ENCODE measurements around the gene DAP3.
"Not testable (repeated sequence)": the region's sequence is repeated elsewhere in the genome, so short reads cannot be mapped to it uniquely, and the experiment has no call there.

Gene DAP3

DNA sequence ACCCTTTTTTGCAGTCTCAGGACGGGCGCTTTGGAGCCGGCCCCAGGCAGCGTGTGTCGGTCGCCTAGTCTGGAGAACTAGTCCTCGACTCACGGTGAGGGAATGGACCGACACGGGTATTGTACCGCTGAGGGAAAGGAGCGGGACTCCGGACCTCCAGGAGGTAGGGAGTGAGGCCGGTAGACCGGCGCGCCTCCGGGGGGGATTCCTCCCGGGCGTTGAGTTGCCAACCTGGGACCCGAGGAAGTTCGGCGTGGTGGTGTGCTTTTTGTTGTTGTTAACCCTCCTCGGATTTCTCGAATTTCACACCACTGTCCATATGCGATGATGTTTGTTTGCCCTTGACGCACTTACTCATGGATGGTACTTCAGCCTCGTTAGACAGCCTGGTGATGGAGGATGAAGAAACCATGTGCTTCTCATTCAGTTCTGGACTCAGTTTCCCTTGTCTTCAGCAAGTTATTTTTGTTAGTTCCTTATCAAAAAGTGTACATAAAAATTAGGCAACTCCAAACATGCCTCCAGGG lies at the start of gene DAP3:
TSS of gene DAP3 (plus strand) at position 11 of the 527 bp plus-strand sequence. CDS start 20,689 bp downstream, outside the sequence.
- DNase-seq, result not testable (repeated sequence)

DNA sequence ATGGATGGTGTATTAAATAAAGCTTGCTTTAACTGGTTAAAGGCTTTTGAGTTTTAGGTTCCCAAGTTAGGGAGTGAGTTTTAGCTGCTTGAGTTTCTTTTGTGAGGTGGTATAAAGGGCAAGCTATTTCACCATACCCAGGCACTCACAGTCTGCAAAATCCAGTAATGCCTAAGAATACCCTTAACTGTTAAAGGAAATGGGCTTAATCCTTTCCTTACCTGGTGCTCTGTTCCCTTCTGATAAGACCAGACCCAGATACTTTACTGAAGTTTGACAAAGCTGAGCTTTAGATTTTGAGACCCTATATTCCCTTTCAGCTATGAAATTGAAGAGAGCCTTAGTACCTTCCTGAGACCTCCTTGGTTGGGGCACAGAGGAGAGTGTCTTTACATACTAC lies 48.5 kb upstream of the DAP3 start:
- DNase-seq, result no peak

DNA sequence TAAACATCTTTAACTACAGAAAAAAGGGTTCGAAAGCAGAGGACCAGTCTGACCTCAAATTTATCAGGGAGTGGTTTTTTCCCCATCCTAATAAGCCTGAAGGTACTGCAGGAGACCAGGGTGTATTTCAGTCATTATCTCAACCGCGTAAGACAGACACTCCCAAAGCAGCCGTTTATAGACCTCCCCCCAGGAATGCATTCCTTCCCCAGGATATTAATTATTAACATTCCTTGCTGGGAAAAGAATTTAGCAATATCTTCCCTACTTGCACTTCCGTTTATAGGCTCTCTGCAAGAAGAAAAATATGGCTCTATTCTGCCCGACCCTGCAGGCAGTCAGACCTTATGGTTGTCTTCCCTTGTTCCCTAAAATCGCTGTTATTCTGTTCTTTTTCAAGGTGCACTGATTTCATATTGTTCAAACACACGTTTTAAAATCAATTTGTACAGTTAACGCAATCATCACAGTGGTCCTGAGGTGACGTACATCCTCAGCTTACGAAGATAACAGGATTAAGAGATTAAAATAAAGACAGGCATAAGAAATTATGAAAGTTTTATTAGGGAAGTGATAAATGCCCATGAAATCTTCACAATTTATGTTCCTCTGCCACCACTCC lies 46.2 kb upstream of the DAP3 start:
- DNase-seq, result not testable (repeated sequence)

DNA sequence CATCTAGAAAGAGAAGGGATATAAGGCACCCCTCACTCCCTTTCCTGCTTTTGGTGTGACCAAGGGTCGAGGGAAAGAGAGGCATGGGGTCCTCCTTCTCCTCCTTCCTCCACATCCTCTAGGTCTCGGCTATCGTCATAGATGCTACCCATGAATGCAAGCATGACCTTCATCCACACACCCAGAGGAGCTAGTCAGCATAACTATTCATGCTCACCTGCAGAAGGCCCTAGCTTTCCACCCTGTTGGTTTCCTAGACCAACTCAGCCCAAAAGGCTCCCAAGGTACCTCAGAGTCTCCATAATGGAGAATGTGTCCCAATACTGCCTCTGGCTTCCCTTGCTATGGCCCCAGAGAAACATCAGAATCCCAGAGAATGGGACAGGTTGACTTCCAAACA lies 45.7 kb upstream of the DAP3 start:
- DNase-seq, result no peak

DNA sequence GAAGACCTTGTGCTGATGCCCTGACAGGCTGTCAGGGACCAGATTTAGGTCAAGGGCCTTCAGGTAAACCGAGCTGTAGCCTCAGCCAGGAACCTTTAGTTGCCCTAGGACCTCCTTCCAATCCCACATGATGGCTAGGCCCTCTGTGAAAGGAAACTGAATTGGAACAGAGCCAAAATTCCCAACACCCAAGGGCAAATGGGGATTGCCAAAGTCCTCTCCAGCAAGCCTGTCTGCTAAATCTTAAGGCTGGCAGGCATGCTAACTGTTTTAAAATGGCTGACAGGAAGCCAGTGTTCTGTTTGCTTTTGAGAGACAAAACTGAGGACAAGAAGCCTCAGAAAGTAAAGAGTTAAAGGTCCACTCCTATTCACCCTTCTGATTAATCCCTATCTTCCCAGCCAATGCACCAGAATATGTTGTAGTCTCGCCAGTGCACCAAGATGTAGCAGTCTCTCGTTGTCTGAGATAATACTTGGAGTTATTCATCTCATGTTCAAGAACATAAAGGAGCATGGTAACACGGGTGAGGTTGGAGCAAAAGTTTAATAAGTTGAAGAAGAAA lies 43.8 kb upstream of the DAP3 start:
- no peak for DNase-seq

DNA sequence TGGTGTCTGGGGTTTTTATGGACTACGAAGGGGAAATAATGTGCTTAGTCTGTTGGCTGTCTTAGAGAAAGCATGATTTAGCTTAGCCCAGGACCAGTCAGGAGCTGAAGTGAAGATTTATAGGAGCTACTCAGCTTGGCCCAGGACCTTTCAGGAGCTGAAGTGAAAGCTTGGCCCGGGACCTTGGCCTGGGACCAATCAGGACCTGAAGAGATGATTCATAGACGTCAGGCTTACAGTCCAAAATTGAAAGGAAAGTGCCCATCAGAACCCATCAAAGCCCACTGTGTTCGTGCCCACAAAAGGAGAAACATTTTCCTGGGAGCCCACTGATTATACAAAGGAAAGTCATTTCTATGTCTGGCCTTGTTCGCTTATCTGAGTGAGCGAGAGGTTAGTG lies 43.2 kb upstream of the DAP3 start:
- DNase-seq, result no peak

DNA sequence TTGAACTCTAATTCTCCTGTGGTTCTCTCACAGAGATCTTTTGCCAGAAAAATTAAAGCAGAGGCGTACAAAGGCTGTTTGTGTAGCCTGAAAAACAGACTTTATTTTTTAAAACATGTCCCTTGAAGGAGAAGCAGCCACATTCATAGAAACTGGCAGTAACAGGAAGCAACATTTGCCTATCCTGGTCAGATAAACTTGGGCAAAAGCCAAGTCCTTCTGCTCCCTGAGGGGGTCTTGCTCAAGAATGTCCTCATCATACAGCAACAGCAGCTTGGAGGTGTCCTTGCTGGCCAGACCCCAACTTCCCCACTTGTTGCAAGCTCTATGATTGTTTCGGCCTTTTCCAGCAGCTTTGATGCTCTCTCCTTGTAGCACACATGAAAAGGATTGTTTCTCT lies 42.6 kb upstream of the DAP3 start:
- DNase-seq, result no peak

DNA sequence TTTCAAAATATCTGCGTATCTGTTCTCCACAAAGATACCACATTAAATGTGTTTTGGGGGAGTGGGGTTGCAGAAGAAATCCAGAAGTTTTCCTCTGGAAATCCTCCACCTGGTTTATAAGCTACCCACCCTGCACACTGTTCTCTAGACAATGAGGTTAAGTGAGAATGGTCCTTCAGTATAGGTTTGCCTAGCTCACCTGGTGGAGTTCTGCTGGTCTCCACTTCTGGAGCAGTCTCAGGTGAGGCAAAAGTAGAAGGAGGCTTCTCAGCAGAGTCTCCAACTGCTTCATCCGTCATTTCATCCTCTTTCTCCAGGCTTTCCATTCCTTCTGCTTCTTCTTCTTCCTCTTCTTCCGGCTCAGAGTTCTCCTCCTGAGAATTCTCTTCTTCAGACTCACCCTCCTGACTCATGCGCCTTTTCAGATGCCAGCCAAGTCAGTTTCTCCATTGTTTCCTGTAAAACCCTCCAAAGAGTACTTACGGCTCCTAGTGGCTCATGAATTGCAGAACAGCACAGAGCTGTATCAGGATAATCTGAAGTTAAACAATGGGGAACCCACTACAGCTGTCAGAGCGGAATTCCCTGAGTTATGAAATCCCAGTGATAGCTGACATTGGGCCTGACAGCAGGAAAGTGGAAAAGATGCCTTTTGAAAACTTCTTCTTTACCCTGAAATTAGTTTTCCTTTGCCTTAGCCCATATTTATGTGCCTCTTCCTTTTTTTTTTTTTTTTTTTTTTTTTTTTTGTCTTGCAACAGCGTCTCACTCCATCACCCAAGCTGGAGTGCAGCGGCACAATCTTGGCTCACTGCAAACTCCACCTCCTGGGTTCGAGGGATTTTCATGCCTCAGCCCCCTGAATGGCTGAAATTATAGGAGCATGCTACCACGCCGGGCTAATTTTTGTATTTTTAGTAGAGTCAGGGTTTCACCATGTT lies 40.4 kb upstream of the DAP3 start:
- no peak for DNase-seq

DNA sequence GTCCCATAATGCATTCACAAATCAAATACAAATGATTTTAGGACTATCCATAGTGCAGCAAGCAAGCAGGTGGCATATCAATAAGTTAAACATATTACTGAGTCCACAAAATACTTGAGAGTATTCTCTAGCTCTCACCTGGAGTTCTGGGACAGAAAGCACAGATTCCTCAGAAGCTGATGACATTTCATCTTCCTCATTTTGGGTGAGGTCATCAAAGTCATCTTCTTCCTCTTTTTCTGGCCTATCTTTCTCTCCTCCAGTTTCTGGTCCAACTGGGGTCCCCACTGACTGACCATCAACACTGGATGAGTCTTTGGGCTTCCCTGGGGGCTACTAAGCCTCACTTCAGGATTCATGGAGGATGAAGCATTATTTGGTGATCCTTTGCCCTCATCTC lies 39.2 kb upstream of the DAP3 start:
- no peak for DNase-seq

DNA sequence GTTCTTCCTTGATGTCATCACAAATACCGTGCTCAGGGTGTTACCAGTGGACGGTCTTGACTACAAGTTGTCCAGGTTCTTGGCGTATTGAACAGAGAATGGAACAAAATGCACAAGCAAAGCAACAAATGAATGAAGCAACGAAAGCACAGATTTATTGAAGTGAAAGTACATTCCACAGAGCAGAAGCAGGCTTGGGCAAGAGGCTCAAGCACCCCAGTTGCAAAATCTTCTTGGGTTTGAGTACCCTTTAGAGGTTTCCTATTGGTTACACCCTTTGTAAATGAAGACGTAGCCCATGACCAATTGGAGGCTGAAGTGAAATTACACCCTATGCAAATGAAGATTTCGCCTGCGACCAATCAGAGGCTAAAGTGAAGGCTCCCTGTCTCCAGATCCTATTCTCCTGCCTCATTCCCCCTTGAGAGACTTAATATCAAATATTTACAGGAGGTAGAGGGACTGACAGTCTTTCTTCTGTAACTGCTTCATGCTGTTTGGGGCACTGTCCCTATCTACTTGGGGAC lies 38.6 kb upstream of the DAP3 start:
- DNase-seq, result no peak

DNA sequence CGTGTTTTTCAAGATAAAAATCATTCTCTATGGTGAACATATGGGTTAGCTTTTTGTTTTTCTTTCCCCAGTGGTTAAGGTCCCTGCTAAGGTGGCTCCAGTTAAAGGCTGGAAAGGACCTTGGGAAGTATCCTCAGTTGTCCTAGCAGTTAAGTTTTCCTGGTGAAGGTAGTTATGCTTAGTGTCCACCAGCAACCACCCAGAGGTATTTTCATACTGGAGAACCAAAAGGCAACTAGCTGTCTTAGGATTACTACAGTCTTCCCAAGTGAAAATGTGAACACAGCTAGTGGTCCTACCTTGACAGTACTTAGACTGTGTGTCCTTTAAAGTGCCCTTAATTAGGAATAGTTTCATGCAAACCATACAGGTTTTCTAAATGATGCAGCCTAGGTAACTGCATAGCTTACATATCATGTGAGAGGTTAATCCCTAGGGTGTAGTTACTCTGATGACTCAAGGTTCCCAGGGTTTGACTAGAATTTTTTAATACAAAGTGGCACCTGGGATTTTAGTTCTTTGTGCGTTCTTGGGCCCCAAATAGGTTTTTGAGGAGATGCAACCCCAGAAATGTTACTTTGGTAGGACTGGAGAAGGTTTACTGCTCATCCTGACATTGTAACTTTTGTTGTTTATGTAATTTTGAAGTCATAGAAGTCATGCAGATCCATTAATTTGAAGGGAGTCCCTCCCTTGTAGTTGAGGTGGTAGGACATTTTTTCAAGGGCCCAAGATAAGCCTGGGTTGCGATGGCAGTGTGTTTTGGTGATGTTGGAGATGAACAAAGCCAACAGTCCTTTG lies 36.8 kb upstream of the DAP3 start:
- no peak for DNase-seq

DNA sequence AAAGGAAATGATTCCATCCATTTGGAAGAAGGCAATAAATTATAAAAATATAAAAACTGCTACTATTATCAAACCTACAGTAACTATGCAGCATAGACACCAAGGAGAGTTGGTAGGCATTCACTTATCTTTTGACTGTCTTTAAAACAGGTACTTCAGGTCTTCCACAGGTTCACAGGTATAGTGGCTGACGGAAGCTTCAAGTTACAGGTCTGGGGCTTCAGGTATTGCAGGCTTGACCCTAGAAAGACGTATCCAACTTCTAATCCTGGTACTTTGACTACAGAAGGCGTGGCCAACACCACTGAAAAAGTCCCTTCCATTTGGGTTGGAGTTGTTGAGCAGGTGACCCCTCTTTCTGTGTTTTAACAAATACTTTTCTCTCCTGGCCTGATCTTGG lies 35.9 kb upstream of the DAP3 start:
- DNase-seq, result no peak

DNA sequence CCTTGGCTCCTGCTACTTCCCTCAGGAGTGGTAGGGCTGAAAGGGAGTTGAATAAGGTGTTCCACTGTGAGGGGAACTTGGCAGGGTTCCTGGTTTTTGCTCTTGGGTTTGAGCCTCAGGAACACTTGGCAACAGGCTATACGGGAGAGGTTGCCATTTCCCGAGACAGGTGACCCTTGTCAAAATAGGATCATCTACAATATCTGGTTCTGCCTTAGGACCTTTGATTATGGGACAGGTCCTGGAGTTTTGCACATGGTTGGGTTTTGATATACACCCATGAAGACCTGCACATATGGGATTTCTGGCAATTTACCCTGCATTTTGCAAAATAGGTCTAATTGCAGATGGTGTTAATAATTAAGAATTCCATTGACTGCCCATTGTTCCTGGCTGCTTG lies 31.4 kb upstream of the DAP3 start:
- DNase-seq, result no peak

DNA sequence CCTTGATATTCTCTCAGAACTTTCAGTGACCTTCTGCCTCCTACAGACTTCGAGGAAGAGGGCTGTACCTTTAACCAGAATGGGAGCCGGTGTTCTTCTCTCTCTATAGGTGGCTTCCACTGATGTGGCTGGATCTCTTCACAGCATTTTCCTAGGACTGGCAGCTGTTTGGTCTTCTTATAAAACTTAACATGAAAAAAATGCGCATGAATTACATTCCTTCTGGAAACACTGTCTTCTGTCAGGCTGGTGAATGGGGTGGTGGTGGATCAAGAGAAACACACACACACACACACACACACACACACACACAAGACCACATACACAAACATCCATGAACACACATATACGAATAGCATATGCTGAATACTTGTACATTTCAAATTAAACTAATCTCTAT lies 27.7 kb upstream of the DAP3 start:
- DNase-seq, result not testable (repeated sequence)

DNA sequence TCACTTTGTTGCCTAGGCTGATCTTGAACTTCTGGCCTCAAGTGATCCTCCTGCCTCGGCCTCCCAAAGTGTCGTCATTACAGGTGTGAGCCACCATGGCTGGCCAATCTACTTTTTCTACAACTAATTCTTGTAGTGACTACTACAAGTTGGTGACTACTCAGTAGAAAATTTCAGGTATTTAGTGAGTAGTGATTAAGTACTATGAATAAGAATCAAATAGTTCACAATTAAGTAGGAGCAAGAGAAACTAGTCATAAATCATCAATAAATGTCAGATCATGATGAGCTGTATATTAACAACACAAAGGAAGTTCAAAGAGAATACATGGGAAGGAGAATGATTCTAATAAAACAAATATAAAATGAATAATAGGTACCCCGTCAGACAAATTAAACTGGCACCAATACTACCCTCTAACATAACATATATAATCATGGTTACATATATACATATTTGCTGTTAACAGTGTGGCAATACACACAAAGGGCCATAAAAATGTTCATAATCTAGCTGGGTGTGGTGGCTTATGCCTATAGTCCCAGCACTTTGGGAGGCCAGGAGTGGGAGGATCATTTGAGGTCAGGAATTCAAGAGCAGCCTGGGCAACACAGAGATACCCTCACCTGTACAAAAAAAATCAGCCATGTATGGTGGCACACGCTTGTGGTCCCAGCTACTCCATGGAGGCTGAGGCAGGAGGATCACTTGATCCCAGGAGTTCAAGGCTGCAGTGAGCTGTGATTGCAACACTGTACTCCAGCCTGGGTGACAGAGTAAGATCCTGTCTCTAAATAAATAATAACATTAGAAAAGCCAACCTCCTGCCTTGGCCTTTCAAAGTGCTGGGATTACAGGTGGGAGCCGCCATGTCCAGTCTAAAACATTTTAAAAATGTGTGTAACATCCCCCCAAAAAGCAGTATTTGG lies 19.4 kb upstream of the DAP3 start:
- no peak for DNase-seq

DNA sequence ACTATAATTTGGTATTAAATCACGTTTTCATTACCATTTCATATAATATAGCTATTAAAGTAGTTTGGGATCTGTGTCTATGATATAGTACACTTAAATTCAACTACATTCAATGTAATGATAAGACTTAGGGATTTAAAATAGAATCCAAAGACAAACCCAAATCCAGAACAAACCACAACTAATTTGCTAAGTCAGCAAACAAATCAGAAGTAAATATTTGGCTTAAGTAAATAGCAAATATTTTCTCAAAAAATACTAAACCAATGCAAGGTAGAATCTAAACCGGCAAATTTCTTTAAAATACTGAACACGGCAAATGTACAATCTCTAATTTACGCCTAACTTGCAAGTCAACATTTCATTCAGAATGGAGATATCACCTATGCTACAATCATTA lies 17.1 kb upstream of the DAP3 start:
- no peak for DNase-seq

DNA sequence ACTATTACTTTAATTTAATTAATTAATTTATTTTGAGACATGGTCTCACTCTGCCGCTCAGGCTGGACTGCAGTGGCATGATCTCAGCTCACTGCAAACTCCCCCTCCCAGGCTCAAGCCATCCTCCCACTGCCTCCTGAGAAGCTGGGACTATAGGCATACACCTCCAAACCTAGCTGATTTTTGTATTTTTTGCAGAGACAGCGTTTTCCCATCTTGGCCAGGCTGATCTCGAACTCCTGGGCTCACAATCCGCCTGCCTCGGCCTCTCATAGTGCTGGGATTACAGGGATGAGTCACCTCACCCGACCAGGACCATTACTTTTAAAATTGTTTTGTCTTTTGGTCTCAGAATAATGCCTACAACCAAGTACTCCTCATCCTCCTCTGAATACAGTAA lies 15.9 kb upstream of the DAP3 start:
- no peak for DNase-seq

DNA sequence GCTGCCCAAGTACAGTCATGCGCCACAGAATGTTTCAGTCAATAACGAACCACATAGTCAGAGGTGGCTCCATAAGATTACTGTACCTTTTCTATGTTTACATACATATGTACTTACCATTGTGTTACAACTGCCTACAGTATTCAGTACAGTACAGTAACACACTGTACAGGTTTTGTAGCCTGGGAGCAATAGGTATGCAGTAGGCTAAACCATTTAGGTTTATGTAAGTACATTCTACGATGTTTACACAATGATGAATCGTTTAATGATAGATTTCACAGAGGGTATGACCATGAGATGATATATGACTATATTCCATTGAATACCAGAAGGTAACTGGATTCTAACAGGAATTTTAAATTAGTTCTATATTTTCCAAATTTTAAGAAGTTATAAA lies 10.9 kb upstream of the DAP3 start:
- no peak for DNase-seq

DNA sequence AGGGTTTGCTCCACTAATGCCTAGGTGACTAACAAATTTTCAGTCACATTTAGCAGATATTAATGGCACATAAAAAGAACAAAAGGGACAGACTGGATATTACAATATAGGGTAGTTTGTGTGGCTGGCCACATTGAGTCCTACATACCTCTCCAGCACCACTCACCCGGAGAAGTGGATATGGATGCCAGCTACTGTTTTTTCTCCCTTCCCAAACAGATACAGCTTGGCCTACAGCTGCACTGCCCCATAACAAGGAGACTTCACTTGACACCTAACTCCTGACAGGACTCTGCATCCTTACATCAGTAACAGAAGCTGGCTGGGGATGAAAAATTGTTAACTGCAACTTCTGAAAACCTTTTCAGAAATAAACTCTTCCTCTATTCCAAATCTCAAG lies 9.9 kb upstream of the DAP3 start:
- not testable (repeated sequence) for DNase-seq

DNA sequence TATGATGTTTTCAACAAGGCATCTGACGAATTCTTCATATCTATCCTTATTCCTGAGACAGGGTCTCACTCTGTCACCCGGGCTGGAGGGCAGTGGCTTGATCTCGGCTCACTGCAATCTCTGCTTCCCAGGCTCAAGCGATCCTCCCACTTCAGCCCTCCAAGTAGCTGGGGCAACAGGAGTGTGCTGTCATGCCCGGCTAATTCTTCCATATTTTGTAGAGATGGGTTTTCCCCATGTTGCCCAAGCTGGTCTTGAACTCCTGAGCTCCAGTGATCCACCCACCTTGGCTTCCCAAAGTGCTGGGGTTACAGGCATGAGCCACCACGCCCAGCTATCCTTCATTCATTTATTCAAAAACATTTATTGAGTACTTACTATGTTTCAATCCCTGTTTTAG lies 8.4 kb upstream of the DAP3 start:
- DNase-seq, result no peak

DNA sequence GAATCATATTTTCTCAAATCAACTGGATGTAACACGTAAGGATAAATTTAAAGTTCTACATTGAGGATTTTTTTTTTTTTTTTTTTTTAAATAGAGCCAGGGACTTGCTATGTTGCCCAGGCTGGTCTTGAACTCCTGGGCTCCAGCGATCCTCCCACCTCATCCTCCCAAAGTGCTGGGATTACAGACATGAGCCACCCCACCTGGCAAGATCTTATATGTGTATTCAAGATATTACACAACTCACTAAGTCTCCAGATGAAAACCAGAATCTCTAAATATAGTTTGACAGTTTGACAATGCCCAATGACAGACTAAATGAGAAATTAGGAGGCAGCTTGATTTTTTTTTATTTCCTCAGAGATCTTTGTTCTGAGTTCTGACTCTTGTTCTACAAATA lies 7.1 kb upstream of the DAP3 start:
- no peak for DNase-seq

Data from DMS 273 treated with DMSO at 0.1 percent for 48 hours (cell line).